ENCODE results near the gene APOA5.
"Not testable (repeated sequence)": the region's sequence is repeated elsewhere in the genome, so short reads cannot be mapped to it uniquely, and the experiment has no call there.

Gene APOA5

DNA sequence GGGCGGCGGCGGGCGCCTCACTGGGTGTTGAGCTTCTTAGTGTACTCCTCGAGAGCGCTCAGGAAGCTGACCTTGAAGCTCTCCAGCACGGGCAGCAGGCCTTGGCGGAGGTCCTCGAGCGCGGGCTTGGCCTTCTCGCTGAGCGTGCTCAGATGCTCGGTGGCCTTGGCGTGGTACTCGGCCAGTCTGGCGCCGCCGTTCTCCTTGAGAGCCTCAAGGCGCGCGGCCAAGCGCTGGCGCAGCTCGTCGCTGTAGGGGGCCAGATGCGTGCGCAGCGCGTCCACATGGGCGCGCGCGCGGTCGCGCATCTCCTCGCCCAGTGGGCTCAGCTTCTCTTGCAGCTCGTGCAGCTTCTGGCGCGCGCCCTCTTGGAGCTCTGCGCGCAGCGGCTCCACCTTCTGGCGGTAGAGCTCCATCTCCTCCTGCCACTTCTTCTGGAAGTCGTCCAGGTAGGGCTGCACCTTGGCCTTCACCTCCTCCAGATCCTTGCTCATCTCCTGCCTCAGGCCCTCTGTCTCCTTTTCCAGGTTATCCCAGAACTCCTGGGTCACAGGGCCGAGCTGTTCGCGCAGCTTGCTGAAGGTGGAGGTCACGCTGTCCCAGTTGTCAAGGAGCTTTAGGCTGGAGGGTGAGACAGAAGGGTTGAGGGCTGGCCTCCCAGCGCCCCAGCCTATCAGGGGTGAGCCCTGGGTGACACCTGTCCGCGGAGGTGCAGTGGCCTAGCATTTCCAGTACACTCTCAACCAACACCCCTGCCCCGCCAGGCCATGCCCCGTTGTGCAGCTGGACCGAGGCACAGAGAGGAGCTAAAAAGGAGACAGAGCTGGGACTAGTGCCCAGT lies 44.3 kb upstream of the APOA5 start:
- peak overlapping the region; percentile 69 for H3K27ac ChIP-seq
- TF ChIP-seq, protein P1, sequence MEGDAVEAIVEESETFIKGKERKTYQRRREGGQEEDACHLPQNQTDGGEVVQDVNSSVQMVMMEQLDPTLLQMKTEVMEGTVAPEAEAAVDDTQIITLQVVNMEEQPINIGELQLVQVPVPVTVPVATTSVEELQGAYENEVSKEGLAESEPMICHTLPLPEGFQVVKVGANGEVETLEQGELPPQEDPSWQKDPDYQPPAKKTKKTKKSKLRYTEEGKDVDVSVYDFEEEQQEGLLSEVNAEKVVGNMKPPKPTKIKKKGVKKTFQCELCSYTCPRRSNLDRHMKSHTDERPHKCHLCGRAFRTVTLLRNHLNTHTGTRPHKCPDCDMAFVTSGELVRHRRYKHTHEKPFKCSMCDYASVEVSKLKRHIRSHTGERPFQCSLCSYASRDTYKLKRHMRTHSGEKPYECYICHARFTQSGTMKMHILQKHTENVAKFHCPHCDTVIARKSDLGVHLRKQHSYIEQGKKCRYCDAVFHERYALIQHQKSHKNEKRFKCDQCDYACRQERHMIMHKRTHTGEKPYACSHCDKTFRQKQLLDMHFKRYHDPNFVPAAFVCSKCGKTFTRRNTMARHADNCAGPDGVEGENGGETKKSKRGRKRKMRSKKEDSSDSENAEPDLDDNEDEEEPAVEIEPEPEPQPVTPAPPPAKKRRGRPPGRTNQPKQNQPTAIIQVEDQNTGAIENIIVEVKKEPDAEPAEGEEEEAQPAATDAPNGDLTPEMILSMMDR (conservative IDR thresholded peaks at IDR 0.05): peak; percentile 91

- H3K27ac ChIP-seq: peak overlapping the region; percentile 69
- TF ChIP-seq, protein P1 (conservative IDR thresholded peaks at IDR 0.05): no peak
These were observed 43.5 kb upstream of the APOA5 start for GRCh38 chr11:116835042-116835772.

GRCh38 chr11:116834535-116835041 lies 42.9 kb upstream of the APOA5 start:
- H3K27ac ChIP-seq: not testable (repeated sequence)

DNA sequence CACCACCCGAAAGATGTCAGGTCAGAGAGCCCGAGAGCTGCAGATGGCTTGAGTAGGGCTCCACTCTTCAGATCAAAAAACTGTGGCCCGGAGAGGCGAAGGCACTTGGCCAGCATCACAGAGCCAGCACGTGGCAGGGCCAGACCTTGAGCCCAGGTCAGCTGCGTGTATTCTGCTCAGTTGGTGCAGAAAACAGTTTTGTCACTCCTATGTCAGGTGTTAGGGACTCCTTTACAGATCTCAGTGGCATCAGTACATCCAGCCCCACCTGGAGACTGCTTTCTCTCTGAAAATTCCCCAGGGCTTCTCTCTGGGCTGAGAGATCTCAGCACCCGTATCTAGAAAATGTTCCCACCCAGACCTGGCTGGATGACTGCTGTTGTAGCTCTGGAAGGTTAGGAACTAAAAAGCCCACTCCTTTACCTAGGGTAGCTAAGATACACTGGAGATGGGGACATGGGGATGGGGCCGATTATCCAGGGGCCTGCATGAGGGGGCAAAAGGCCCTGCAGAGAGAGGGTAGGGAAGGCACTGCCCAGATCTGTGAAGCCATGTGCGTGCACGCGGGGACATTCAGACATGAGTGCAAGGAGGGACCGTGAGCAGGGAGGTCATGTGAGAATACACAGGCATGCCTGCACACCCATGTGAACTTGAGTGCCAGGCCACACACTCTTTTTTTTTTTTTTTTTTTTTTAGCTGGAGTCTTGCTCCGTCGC lies 42.3 kb upstream of the APOA5 start:
- no peak overlapping the region for H3K27ac ChIP-seq
- TF ChIP-seq, protein P1 (conservative IDR thresholded peaks at IDR 0.05): no peak

DNA sequence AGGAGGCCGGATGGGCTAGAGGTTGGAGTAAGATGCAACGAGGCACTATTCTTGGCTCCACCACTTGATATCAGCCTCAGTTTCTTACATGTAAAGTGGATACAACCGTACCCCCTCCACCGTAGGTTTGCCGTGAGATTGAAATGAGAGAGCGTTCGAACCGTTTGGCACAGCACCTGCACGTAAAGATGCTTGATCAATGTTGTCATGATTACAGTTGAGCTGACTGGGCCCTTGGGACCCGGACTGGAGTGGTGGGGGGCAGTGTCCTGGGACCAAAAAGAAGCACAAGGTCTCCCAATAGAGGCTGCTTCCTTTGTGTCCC lies 41.8 kb upstream of the APOA5 start:
- no peak overlapping the region for H3K27ac ChIP-seq
- TF ChIP-seq, protein P1 (conservative IDR thresholded peaks at IDR 0.05): no peak

DNA sequence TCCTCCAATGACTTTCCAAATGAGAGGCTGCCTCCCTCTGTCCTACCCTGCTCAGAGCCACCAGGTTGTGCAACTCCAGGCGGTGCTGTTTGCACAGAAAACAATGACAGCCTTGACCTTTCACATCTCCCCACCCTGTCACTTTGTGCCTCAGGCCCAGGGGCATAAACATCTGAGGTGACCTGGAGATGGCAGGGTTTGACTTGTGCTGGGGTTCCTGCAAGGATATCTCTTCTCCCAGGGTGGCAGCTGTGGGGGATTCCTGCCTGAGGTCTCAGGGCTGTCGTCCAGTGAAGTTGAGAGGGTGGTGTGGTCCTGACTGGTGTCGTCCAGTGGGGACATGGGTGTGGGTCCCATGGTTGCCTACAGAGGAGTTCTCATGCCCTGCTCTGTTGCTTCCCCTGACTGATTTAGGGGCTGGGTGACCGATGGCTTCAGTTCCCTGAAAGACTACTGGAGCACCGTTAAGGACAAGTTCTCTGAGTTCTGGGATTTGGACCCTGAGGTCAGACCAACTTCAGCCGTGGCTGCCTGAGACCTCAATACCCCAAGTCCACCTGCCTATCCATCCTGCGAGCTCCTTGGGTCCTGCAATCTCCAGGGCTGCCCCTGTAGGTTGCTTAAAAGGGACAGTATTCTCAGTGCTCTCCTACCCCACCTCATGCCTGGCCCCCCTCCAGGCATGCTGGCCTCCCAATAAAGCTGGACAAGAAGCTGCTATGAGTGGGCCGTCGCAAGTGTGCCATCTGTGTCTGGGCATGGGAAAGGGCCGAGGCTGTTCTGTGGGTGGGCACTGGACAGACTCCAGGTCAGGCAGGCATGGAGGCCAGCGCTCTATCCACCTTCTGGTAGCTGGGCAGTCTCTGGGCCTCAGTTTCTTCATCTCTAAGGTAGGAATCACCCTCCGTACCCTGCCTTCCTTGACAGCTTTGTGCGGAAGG lies 40.9 kb upstream of the APOA5 start:
- no peak overlapping the region for H3K27ac ChIP-seq
- TF ChIP-seq, protein P1 (conservative IDR thresholded peaks at IDR 0.05): no peak

DNA sequence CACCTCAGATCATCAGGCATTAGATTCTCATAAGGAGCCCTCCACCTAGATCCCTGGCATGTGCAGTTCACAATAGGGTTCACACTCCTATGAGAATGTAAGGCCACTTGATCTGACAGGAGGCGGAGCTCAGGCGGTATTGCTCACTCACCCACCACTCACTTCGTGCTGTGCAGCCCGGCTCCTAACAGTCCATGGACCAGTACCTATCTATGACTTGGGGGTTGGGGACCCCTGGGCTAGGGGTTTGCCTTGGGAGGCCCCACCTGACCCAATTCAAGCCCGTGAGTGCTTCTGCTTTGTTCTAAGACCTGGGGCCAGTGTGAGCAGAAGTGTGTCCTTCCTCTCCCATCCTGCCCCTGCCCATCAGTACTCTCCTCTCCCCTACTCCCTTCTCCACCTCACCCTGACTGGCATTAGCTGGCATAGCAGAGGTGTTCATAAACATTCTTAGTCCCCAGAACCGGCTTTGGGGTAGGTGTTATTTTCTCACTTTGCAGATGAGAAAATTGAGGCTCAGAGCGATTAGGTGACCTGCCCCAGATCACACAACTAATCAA lies 40.2 kb upstream of the APOA5 start:
- TF ChIP-seq, protein P1 (conservative IDR thresholded peaks at IDR 0.05): no peak
- no peak overlapping the region for H3K27ac ChIP-seq

All from VCaP (cell line).